ENCODE measurements around the gene BIN1. TPM values are rescaled to one million over a fixed set of nuclear protein-coding genes. Genes with fewer than 3 reads are reported as not detected.

Gene BIN1
- total RNA-seq, 1 donor from 2014 or later, result 50.2 TPM

GRCh38 chr2:127140538-127140937 lies 33.6 kb upstream of the BIN1 start:
- Histone ChIP-seq H3K9ac (ENCODE audit: low read length) (no peak overlapping the region), H3K27me3 (ENCODE audit: insufficient read depth, low read length) (no peaks in the 10 kb centered on the region), H3K4me2 (ENCODE audit: low read length) (no peak overlapping the region), H3K79me2 (ENCODE audit: insufficient read depth, low read length) (no peaks in the 10 kb centered on the region), H3K4me1 (ENCODE audit: insufficient read depth, low read length) (peaks cover 22% of the 10 kb centered on the region), H3K4me3 (ENCODE audit: insufficient read depth, low read depth, low read length) (no peak overlapping the region), H2AFZ (ENCODE audit: low read depth, low read length) (no peak overlapping the region), H3K27ac (ENCODE audit: low read depth, low read length) (no peak overlapping the region), H4K20me1 (ENCODE audit: insufficient read depth, low read length) (no peaks in the 10 kb centered on the region), H3K9me3 (ENCODE audit: insufficient read depth, low read depth, low read length) (no peaks in the 10 kb centered on the region), H3K36me3 (ENCODE audit: insufficient read depth, low read length) (no peaks in the 10 kb centered on the region)
- Mint-ChIP-seq H3K9me3 (ENCODE audit: unreplicated experiment) (peaks cover 8% of the 10 kb centered on the region), H3K27me3 (ENCODE audit: low read depth, unreplicated experiment) (peaks cover 10% of the 10 kb centered on the region), H3K27ac (ENCODE audit: unreplicated experiment) (no peak overlapping the region), H3K36me3 (ENCODE audit: low read depth, unreplicated experiment) (no peaks in the 10 kb centered on the region), H3K4me3 (ENCODE audit: unreplicated experiment) (no peak overlapping the region), H3K4me1 (ENCODE audit: low read depth, unreplicated experiment) (peaks cover 15% of the 10 kb centered on the region)
- DNase-seq (ENCODE audit: low read depth) (no peak), FAIRE-seq (no peak)
- TF ChIP-seq, protein P1, sequence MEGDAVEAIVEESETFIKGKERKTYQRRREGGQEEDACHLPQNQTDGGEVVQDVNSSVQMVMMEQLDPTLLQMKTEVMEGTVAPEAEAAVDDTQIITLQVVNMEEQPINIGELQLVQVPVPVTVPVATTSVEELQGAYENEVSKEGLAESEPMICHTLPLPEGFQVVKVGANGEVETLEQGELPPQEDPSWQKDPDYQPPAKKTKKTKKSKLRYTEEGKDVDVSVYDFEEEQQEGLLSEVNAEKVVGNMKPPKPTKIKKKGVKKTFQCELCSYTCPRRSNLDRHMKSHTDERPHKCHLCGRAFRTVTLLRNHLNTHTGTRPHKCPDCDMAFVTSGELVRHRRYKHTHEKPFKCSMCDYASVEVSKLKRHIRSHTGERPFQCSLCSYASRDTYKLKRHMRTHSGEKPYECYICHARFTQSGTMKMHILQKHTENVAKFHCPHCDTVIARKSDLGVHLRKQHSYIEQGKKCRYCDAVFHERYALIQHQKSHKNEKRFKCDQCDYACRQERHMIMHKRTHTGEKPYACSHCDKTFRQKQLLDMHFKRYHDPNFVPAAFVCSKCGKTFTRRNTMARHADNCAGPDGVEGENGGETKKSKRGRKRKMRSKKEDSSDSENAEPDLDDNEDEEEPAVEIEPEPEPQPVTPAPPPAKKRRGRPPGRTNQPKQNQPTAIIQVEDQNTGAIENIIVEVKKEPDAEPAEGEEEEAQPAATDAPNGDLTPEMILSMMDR (IDR thresholded peaks at IDR 0.05; ENCODE audit: insufficient read depth, low read depth, low read length), result no peak
- no peak for TF ChIP-seq EZH2 (IDR thresholded peaks at IDR 0.05; ENCODE audit: insufficient read depth, low read length)

DNA sequence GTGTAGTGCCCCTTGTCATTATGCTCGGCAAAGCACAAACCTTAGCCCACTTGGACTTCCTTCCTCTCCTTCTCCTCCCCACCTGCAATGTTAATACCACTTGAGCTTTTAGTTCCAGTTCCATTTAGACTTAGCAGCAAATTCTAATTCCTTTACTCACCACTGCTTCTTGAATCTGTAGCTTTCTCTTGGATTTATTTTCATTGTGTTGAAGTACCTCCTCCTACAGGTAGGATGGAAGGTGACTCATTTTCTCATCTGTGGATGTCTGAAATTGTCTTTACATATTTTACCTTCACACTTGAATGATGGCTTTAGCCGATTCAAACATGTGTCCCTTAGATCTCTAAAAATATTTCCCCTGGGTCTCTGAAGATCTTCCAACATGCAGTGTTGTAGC lies 32.8 kb upstream of the BIN1 start:
- H4K20me1 ChIP-seq (ENCODE audit: insufficient read depth, low read length), result no peaks in the 10 kb centered on the region
- H3K27me3 Mint-ChIP-seq (ENCODE audit: low read depth, unreplicated experiment), result peaks cover 14% of the 10 kb centered on the region
- FAIRE-seq (no peak), DNase-seq (ENCODE audit: low read depth) (no peak)
- no peak overlapping the region for H3K4me3 ChIP-seq (ENCODE audit: insufficient read depth, low read depth, low read length)
- H3K9ac ChIP-seq (ENCODE audit: low read length), result no peak overlapping the region
- H3K4me3 Mint-ChIP-seq (ENCODE audit: unreplicated experiment), result no peak overlapping the region
- H3K27ac Mint-ChIP-seq (ENCODE audit: unreplicated experiment), result no peak overlapping the region
- TF ChIP-seq, protein P1 (IDR thresholded peaks at IDR 0.05; ENCODE audit: insufficient read depth, low read depth, low read length), result no peak
- no peak for TF ChIP-seq EZH2 (IDR thresholded peaks at IDR 0.05; ENCODE audit: insufficient read depth, low read length)
- peaks cover 8% of the 10 kb centered on the region for H3K9me3 Mint-ChIP-seq (ENCODE audit: unreplicated experiment)
- H2AFZ ChIP-seq (ENCODE audit: low read depth, low read length), result no peak overlapping the region
- H3K9me3 ChIP-seq (ENCODE audit: insufficient read depth, low read depth, low read length), result no peaks in the 10 kb centered on the region
- no peak overlapping the region for H3K27ac ChIP-seq (ENCODE audit: low read depth, low read length)
- H3K4me1 ChIP-seq (ENCODE audit: insufficient read depth, low read length), result peaks cover 16% of the 10 kb centered on the region
- no peak overlapping the region for H3K4me2 ChIP-seq (ENCODE audit: low read length)
- no peaks in the 10 kb centered on the region for H3K79me2 ChIP-seq (ENCODE audit: insufficient read depth, low read length)
- H3K4me1 Mint-ChIP-seq (ENCODE audit: low read depth, unreplicated experiment), result peaks cover 10% of the 10 kb centered on the region
- no peaks in the 10 kb centered on the region for H3K36me3 Mint-ChIP-seq (ENCODE audit: low read depth, unreplicated experiment)
- H3K27me3 ChIP-seq (ENCODE audit: insufficient read depth, low read length), result no peaks in the 10 kb centered on the region
- H3K36me3 ChIP-seq (ENCODE audit: insufficient read depth, low read length), result no peaks in the 10 kb centered on the region

DNA sequence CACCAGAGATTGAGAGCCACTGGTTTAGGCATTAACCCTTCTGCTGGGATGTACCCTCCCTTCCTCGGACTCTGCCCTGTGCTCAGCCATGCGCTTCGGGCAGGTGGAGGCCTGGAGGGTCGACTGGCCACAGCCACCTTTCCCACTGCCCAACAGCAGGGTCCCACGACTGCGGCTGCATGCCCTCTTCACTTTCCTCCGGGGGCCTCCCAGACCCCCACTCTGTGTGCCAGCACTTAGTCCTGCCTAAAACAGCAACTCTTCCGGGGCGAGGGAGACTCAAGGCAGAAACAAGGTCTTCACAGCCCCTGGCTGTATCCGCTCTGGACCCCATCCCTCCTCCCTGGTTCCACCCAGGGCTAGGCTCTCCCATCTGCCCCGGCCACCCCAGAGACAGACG lies 31.3 kb upstream of the BIN1 start:
- Mint-ChIP-seq H3K27me3 (ENCODE audit: low read depth, unreplicated experiment) (peaks cover 21% of the 10 kb centered on the region), H3K36me3 (ENCODE audit: low read depth, unreplicated experiment) (no peaks in the 10 kb centered on the region), H3K27ac (ENCODE audit: unreplicated experiment) (no peak overlapping the region), H3K9me3 (ENCODE audit: unreplicated experiment) (peaks cover 8% of the 10 kb centered on the region), H3K4me3 (ENCODE audit: unreplicated experiment) (no peak overlapping the region), H3K4me1 (ENCODE audit: low read depth, unreplicated experiment) (no peaks in the 10 kb centered on the region)
- no peaks in the 10 kb centered on the region for H4K20me1 ChIP-seq (ENCODE audit: insufficient read depth, low read length)
- H3K27ac ChIP-seq (ENCODE audit: low read depth, low read length), result no peak overlapping the region
- no peak overlapping the region for H3K9ac ChIP-seq (ENCODE audit: low read length)
- no peak overlapping the region for H2AFZ ChIP-seq (ENCODE audit: low read depth, low read length)
- peaks cover 1% of the 10 kb centered on the region for H3K4me1 ChIP-seq (ENCODE audit: insufficient read depth, low read length)
- no peaks in the 10 kb centered on the region for H3K79me2 ChIP-seq (ENCODE audit: insufficient read depth, low read length)
- no peaks in the 10 kb centered on the region for H3K9me3 ChIP-seq (ENCODE audit: insufficient read depth, low read depth, low read length)
- no peak overlapping the region for H3K4me2 ChIP-seq (ENCODE audit: low read length)
- FAIRE-seq (no peak), DNase-seq (ENCODE audit: low read depth) (no peak)
- H3K4me3 ChIP-seq (ENCODE audit: insufficient read depth, low read depth, low read length), result no peak overlapping the region
- no peak for TF ChIP-seq EZH2 (IDR thresholded peaks at IDR 0.05; ENCODE audit: insufficient read depth, low read length)
- TF ChIP-seq, protein P1 (IDR thresholded peaks at IDR 0.05; ENCODE audit: insufficient read depth, low read depth, low read length), result no peak
- no peaks in the 10 kb centered on the region for H3K27me3 ChIP-seq (ENCODE audit: insufficient read depth, low read length)
- no peaks in the 10 kb centered on the region for H3K36me3 ChIP-seq (ENCODE audit: insufficient read depth, low read length)

Measured in astrocyte (in vitro differentiated cells and primary cell).